NK-92 (cell line): Measurements from ENCODE around the gene SCGB3A1.

Experiments
- DNase-seq: peaks from one replicate; lab custom pipeline; 2025; ENCODE audit not compliant: unreplicated experiment; lab: John Stamatoyannopoulos, UW

SCGB3A1 gene

DNA sequence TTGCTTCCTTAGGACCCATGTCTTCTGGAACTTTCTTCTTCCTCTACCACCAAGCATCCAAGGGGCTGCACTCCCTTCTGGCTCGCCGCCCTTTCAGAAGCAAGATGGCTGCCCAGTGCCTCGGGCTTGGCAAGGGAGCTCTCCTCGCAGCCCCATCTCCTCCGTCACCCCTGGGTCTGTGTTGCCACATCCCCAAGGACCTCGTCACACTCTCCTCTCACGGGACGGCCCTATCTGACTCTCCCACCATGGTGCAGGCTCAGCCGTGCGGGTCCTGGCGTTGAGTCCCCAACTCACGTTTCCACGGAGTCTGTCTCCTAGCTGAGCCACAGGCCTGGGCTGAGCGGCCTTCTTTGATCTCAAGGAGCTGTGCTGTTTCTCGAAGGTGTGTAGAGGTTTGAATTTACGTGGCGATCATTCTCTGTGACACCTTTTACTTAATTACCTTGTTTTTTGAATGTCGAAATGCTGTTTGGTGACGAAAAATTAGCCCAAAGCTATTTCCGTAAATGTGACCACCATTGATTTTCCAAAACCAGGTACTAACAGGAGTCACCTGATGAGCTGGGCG, 15.0 kb upstream of the SCGB3A1 start:
- no peak for DNase-seq

DNA sequence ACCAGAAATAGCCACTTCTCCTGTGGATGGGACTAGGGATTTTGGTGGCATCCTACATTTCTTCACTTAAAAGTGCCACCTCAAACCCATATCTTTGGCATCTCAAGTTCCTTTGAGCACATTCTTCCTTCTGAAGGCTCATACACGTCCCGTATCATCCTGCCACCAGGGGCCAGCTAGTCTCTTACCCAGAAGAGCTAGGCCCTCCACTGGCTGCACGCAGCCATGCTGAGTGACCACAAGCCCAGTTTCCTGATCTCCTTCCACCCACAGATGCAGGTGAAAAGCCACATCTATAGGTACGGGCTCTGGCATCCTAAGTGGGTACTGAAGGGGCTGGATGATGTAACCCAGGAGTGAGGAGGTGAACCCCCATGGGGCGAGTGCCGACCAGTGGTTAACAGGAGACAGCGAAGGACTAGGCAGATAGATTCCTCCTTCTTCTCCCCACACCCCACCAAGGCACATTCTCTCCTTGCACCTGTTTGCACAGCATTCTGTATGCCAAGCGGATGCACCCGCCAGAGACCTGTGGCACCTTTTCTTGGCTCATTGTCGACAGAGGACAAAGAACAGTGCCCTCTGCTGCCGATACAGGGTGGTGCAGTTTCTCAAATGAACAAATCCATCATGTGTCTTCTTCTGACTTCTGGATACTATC, 14.4 kb upstream of the SCGB3A1 start:
- DNase-seq = no peak

DNA sequence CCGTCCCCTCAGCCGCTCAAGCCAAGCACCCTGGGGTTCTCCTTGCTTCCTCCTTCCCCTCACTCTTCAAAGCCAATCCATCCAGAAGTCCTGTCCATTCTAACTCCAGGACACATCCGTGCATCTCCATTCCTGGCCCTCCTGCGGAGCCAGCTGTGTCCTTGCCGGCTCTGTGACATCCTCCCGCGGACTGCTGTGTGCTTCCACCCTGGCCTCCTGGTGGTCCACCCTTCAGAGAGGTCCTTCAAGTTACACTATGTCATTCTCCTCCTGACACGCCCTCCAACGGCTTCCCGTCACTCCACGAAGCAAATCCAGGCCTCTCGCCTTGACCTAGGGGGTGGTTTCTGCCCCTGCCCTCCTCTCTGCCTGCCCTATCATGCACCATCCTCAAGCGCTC, 13.0 kb upstream of the SCGB3A1 start:
- DNase-seq = no peak

DNA sequence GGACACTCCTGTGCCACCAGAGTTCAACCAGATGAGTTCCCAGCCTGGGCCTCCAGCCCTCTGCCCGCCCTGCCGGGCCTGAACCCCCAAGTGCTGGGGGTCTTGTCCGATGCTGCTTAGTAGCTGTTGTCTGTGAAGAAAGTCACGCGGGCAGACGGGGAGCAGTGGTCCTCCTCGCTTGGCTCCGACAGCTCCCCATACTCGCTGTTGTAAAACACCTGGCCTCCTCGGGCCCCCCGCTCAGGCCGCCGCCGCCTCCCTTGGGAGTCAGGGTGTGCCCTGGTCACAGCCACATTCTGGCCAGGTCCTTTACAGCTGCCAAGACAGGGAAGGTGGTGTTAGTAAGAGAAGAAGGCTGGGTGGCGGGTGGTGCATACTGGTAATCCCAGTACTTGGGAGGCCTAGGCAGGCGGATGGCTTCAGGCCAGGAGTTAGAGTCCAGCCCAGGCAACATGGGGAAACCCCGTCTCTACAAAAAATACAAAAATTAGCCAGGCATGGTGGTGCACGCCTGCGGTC, 11.8 kb upstream of the SCGB3A1 start:
- no peak for DNase-seq

DNA sequence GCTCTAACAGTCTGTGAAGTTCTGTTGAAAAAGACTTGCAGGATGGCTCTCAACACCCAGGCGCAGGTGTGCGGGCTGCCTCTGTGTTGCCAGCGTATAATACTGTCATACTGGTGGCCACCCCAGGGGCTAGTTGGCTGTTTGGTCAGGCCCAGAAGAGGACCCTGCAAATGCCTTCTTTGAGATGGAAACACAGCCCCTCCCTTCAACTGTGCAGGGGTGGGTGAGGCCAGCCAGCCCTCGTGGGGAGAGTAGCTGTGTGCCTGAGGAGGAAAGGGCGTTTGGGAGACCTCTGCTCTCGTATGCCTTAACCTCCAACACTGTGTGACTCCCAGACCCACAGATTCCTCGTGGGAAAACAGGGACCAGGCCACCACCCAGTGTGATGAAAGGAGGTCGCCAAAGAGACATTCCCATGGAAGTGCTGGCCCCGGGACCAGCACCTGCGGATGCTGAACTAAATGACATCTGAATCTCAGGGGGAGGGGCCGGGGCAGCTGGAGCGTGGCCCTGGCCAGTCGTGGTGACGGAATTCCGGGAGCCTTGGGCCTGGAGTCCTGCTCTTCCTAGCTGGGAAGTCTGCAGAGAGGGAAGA, 11.3 kb upstream of the SCGB3A1 start:
- DNase-seq = no peak

DNA sequence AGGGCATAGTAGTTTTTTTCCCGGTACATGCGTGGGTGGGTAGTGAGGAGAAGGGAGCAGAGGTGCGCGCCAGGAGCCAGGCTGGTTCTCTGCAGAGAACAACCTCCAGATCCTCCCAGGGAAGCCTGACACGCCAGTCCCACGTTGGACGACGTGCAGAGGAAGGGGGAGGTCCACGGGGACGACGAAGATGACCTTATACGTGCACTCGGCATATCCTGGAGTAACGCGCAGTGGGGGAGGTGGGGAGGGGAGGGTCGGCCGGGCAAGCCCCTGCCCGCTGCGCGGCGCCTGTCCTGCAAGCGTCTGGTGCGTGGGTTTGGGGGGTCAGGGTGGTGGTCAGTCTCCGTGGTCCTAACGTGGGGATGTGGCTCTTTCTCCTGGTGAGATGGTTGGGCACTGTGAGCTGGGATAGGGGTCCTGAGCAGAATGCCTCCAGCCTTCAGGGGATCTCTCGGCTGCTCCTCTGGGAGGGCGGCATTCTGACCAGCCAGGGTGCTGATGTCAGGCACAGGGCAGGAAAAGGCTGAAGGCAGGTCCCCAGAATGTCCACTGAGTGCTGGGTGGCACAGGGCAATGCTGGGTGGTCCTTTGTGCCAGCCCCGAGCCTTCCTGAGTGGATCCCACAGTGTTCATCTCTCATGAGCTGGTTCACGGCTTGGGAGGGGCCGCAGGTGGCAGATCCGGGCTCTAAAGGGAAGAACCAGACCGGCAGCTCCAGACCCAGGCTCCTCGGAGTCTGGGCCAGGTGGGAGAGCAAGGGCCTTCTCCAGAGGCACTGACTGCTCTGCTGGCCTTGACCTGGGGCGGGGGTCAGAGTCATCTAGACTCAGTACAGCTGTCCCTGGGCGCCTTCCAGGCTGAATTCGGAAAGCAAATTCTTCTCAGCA, 10.5 kb upstream of the SCGB3A1 start:
- no peak for DNase-seq

DNA sequence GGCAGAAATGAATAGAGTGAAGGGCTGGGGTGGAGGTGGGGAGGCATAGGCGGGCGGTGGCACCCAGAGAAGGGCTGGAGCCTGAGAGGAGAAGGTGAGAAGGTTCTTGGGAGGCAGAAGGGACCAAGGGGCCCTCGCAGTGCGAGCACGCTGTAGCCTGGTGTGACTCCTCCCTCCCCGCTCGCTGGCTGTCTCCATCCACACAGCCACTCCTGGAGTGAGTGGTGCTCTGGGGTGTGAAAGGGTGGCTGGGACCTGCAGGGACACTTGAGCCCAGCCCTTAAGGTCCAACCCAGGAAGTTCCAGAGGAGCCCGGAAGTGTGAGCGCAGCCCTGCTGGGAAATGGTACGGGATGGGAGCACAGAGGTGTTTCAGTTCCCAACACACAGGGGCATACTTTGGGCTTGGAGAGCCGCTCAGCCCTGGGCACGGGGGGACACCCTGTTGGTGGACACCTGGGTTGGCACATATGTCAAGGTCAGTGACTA, 9.3 kb upstream of the SCGB3A1 start:
- no peak for DNase-seq

DNA sequence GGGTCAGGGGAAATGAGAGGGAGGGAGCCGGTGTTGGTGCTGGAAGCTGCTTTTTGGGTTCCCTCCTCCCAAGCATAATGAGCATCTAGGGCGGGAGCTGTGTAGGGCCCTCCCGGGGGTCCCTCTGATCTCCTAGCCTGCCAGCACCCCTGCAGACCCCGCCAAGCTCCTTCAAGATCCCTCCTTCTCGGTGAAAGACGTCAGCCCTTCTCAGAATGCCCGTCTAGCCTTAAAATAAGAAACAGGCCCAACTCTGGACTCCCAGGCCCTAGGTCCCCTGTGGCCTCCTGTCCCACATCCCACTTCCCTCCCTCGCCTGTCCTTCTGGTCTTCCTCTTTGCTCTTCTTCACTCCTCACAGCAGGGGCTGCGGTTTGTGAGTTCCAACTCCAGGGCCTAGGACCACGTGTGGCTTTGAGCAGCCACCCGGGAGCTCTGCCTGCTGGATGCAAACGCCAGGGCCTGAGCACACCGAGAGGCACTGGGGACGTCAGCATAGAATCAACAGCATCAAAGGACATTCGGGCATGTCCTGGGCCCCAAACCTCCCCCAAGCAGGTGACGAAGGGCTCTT, 8.8 kb upstream of the SCGB3A1 start:
- DNase-seq = no peak

DNA sequence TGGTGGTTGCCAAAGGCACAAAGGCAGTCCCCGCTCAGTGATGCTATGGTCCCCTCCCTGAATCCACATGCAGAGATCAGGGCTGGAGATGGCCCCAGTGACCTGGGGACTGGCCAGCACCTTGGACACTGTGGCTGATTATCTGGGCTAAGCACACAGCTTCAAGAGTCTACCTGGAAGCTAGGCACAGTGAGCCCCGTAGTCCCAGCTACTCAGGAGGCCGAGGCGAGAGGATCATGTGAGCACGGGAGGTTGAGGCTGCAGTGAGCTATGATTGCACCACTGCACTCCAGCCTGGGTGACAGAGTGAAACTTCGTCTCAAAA, 8.3 kb upstream of the SCGB3A1 start:
- DNase-seq = no peak

DNA sequence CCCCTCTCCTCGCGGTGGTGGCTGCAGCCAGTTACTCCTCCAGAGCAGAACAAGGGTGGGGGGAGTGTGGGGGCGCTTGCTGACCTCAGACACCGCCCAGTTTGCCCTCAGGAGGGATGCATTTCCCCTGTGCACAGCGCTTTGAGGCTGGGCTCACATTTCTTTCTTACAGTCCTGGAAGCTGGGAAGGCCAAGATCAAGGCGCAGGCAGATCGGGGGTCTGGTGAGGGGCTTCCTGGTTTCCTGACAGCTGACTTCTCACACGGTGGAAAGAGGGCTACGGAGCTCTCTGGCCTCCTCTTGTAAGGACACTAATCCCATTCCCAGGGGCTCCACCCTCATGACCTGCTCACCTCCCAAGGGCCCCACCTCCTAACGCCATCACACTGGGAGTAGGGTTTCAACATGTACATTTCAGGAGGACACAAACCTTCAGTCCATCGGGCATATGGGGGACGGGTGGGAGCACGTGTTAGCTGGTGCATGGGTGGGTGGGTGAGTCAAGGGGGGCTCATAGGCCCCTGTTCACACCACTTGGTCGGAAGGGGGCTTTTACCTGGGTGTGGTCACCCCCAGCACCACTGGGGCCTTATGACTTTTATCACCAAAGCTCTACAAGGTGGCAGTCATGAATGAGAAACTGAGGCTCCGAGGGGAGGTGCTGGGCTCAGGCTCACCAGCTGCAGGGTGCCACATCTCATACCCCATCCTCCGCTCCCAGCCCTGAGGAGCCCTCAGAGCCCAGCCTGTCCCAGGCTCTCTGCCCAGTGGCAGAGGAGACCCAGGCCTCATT, 7.7 kb upstream of the SCGB3A1 start:
- DNase-seq = no peak

DNA sequence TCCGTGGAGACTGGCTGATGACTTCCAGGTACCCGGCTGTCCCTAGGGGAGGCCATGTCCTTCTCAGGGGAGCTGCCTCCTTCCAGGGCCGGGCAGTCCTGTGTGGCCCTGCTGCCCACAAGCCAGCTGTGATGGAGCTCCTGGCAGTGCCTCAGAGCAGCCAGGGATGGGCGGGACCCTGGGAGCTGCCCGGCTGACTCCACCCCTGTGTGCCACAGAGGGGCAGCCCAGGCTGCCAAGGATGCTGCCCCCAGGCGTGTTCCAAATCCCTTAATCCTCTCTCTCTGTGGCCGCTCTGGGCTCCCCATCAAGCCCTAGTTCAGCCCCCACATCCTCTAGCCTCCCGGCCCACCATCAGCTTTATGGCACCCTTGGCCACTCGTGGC, 7.0 kb upstream of the SCGB3A1 start:
- no peak for DNase-seq

DNA sequence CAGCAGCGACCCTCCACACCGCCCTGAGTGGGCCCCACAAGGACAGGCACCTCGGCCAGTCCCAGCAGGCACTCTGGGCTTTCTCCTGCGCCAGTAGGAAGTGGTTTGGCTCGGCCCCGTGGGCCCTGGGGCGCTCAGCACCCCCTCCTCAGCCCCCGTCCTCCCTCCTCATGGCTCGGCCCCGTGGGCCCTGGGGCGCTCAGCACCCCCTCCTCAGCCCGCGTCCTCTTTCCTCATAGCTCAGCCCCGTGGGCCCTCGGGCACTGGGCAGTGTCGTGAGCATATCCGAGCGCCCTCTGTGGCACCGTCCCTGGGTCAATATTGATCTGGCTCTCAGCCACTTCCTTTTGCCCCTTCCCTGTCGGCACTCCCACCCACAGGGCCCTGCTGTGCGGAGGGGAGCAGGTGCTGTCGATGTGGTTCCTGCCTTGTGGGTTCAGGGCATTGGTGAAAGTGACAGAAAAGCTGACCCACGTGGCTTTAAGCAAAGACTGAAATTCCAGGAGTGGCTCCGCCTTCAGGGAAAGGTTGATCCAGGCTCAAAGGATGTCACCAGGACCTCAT, 5.5 kb upstream of the SCGB3A1 start:
- DNase-seq = no peak

DNA sequence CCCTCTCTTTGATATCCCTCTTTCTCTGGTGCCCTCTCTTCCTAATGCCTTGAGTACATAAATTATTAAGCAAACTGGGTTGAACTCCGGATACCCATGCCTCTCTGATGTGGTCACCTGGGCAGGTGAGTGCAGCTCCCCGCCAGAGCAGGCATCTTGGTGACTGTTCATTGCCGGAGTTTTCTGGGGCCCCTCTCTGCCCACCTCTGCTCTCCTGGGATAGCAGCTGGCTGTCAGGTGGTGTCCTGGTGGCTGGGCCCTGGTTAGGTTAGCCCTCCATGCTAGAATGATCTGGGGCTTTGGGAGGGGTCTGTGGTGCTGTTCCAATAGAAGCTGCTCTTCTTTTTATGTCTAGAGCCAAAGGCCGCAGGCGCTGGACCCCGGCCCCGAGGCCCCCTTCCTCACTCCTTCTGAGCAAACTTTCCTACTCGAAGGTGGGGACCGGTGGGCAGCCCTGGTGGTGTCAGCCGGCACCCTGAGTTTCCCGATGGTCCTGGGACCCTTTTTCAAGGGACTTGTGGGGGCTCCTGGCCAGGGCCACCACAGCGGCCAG, 4.9 kb upstream of the SCGB3A1 start:
- DNase-seq = no peak

DNA sequence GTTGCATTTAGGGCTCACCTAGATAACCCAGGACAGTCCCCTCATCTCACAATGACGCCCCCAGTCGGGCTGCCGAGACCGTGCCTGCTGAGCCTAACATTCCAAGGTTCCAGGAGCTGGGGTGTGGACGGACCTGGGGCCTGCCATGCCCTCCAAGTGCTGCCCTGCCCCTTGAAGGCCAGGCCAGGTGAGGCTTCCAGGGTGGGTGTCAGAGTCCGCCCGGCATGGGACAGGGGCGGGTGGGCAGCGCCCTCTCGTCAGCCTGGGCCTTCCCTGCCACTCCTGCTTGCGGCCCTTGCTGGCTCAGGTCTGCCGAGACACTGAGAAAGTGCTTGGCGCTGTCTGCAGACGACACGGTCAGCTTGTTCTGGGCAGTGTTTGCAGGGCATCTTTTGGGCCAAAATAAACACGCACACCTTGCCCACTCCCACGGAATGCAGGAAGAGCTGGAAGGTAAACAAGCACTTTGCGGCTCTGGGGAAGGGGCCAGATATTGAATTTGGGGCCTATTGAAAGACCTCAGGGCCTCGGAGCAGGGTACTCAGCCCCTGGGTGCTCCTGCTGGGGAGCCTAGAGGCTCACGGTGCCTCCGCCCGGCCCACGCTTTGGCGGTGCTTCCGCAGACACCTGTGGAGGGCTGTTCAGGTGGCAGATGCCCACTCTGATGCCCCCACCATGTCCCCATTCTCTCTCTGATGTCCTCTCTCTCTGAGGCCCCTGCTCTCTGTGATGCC, 4.2 kb upstream of the SCGB3A1 start:
- no peak for DNase-seq

DNA sequence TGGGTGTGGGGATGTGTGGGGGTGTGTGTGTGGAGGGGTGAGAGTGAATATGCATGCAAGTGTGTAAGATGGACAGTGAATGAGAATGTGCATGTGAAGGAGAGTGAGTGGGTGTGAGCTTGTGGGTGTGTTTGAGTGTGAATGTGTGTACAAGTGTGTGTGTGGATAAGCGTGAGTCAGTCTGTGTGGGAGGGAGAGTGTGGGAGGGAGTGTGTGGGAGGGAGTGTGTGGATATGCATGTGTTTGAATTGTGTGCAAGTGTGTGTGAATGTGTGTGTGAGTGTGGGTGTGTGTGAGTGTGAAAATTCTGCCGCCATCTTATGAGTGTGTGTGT, 3.7 kb upstream of the SCGB3A1 start:
- no peak for DNase-seq

DNA sequence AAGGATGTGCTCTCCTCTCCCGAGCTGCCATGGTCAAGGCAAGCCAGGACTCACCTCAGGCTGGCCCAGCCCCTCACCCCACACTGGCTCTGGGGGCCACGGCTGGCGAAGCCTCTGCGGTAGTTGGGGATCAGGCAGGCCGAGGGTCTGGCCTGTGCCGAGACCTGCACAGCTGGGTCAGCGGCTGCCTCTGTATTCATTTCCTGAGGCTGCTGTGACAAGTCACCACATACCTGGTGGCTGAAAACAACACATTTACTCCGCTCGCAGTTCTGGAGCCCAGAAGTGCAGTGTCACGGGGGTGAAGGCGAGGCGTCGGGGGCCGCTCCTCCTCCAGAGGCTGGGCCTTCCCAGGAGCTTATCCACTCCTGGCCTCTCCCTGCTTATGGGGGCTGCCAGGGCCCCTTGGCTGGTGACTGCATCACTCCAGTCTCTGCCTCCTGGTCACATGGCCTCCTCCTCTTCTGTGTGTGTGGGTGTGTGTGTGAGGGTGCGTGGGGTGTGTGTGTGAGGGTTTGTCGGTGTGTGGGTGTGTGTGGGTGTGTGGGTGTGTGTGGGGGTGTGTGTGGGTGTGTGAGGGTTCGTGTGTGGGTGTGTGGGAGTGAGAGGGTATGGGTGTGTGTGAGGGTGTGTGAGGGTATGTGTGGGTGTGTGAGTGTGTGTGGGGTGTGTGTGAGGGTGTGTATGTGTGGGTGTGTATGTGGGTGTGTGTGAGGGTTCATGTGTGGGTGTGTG, 3.2 kb upstream of the SCGB3A1 start:
- no peak for DNase-seq

DNA sequence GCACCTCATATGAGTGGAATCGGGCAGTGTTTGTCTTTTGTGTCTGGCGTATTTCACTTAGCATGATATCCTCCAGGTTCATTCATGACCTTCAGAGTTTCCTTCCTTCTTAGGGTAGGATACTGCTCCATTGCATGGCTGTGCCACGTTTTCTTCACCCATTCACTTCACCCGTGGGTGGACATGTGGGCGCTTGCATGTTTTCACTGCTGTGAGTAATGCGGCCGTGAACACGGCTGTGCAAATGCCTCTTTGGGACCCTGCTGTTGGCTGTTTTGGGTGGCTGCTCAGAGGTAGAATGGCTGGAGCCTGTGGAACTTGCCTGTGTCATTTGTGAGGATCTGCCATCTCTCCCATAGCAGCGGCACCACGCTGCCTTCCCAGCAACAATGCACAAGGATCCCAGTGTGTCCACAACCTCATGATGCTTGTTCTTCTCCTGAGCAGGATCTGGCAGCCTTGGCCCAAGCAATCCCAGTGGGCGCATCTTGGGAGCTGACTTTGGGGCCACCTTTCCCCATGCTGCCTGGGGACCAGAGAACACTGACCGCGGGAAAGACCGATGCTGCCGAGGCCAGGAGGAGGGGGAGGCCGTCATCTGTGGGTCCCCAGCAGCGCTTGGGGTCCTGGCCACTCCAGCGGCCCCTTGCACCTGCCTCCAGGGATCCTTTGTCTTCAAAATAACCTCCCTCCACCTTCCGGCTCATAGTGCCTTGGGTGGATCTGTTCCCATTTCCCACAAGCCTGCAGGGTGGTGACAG, 2.3 kb upstream of the SCGB3A1 start:
- no peak for DNase-seq

DNA sequence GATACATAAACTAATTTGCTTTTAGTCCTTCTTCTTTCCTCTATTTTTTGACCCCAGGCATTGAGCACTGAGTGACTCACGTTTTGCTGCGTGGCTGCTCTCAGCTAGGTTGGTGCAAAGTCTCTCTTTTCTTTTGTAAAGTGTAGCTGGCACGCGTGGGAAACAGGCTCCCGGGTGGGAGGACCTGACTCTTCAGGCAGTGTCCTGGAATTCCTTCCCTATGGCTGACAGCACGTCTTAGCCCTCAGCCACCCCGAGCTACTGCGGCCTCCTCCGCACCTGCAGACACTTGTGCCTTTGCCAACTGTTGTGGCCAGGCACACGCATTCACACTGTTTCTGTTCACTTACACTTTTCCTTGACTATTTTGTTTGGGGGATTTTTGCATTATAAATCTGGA, 877 bp upstream of the SCGB3A1 start:
- DNase-seq = no peak
